Measurements from ENCODE around the gene XIRP1. TPM values are rescaled to one million over a fixed set of nuclear protein-coding genes. Genes with fewer than 3 reads are reported as not detected.
A peak's percentile ranks its signal among the peaks of the same experiment; 100 is the strongest.

The XIRP1 gene
- total and polyA plus RNA-seq, 4 donors: 0.08 to 0.81 (median 0.52) TPM

DNA sequence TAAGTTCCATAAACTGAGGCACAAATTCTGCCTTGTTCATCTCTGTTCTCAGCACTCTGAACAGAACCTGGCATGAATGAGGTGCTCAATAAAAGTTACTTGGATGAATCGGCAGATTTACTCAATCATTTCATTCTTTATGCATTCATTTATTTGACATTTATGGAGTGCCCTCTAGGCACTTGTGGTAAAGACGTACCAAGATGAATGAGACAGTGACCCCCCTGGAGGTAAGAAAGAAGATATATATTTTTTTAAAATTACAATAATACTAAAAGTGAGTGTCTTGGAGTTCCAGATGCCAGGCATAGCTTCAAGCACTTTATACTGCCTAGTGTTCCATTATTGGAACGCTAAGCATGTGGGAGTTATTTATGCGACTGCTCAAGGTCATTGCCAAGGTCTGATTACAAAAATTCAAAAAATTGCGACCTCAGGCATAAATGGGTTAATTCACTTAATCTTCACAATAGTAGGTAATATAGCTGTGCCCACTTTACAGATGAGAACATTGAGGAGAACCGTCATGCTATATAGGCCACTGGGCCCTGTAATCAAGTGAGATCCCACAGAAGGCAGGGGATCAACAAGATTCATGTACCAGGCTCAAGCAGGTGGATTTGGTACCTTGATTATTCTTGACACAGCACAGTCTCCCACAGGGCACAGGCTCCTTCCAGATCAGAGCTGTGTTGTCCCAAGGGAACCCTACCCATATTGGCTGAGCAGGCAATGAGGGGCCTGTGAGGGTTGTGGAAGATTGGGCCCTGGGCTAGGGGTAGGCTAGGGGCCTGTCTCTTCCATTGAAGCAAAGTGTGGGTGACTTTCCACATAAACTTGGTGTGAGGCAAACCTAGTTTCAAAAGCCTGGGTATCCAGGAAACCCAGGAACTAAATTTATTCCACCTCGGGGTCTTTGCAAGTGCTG is 10.7 kb downstream of the XIRP1 start:
- H3K9ac ChIP-seq (ENCODE audit: insufficient read depth in 1 of 2, low read length in 2 of 2): no peak overlapping the region
- TF ChIP-seq, protein P1, sequence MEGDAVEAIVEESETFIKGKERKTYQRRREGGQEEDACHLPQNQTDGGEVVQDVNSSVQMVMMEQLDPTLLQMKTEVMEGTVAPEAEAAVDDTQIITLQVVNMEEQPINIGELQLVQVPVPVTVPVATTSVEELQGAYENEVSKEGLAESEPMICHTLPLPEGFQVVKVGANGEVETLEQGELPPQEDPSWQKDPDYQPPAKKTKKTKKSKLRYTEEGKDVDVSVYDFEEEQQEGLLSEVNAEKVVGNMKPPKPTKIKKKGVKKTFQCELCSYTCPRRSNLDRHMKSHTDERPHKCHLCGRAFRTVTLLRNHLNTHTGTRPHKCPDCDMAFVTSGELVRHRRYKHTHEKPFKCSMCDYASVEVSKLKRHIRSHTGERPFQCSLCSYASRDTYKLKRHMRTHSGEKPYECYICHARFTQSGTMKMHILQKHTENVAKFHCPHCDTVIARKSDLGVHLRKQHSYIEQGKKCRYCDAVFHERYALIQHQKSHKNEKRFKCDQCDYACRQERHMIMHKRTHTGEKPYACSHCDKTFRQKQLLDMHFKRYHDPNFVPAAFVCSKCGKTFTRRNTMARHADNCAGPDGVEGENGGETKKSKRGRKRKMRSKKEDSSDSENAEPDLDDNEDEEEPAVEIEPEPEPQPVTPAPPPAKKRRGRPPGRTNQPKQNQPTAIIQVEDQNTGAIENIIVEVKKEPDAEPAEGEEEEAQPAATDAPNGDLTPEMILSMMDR (IDR thresholded peaks at IDR 0.05; ENCODE audit: control extremely low read depth, extremely low read depth): no peak
- H3K4me1 ChIP-seq (ENCODE audit: control insufficient read depth in 5 of 5, insufficient read depth in 5 of 5, low read length in 5 of 5): peaks cover 14 to 43% (median 21%) of the 10 kb centered on the region in 5 donors
- no peaks in the 10 kb centered on the region for H3K36me3 ChIP-seq (ENCODE audit: control insufficient read depth in 4 of 4, insufficient read depth in 4 of 4, low read length in 4 of 4)
- no peaks in the 10 kb centered on the region for H3K9me3 ChIP-seq (ENCODE audit: control insufficient read depth in 4 of 4, insufficient read depth in 3 of 4, low read length in 3 of 4)
- DNase-seq: peak in 1 of 3 donors; percentile 8
- ATAC-seq (ENCODE audit: insufficient read depth, low FRiP score): no peak
- H3K27me3 ChIP-seq (ENCODE audit: control insufficient read depth in 3 of 3, insufficient read depth in 3 of 3, low read length in 2 of 3): no peaks in the 10 kb centered on the region
- H3K27ac ChIP-seq (ENCODE audit: low read depth in 1 of 2, low read length in 1 of 2): peak overlapping the region; percentile 25 to 89
- 70 to 79% methylated on average over 7 of the region's 7 CpGs for WGBS, 2 donors
- H3K4me3 ChIP-seq: no peak overlapping the region

DNA sequence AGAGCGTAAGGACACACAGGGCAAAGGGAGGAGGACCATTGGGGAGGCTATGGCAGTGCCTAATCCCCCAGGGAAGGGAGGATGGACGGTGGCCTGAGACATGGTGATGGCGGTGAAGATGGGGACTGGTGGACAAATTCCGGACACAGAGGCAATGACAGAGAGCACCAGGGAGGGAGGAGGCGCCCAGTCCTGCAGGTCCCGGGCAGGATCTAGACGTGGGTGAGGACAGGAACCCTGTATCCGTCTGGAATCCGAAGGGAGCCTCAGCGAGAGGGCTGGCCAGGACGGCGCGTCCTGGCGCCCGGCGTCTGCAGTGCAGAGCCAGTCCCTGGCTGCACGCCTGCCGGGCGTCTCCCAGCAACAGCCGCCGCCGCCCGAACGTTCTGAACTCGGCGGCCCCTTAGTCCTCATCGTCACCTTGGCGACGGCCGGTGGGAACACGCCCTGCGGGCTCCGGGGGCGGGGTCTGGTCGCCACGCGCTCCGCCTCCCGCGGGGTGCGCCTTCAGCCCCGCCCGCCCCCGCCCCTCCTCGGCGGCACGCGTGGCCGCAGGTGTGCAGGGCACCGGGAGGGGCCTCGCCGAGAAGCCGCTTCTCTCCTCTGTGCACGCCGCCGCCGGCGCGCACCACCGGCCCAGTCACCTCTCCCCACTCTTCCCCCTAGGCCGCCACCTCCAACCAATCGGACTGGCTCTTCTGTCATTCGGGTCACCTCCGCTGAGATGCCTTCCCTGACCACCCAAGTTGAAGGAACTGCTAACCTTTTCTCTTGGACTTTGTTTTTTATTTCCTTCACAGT is 11.6 kb downstream of the XIRP1 start:
- H3K27ac ChIP-seq (ENCODE audit: low read depth in 1 of 2, low read length in 1 of 2): peak overlapping the region; percentile 75 to 95
- H3K9ac ChIP-seq (ENCODE audit: insufficient read depth in 1 of 2, low read length in 2 of 2): no peak overlapping the region
- no peaks in the 10 kb centered on the region for H3K36me3 ChIP-seq (ENCODE audit: control insufficient read depth in 4 of 4, insufficient read depth in 4 of 4, low read length in 4 of 4)
- no peak overlapping the region for H3K4me3 ChIP-seq
- DNase-seq: peak; percentile 87 to 92 (median 91)
- peak; percentile 86 for ATAC-seq (ENCODE audit: insufficient read depth, low FRiP score)
- H3K27me3 ChIP-seq (ENCODE audit: control insufficient read depth in 3 of 3, insufficient read depth in 3 of 3, low read length in 2 of 3): no peaks in the 10 kb centered on the region
- H3K4me1 ChIP-seq (ENCODE audit: control insufficient read depth in 5 of 5, insufficient read depth in 5 of 5, low read length in 5 of 5): peaks cover 14 to 43% (median 21%) of the 10 kb centered on the region in 5 donors
- TF ChIP-seq, protein P1 (IDR thresholded peaks at IDR 0.05; ENCODE audit: control extremely low read depth, extremely low read depth): no peak
- 2 to 5% methylated on average over 25 to 64 of the region's 64 CpGs for WGBS, 2 donors
- no peaks in the 10 kb centered on the region for H3K9me3 ChIP-seq (ENCODE audit: control insufficient read depth in 4 of 4, insufficient read depth in 3 of 4, low read length in 3 of 4)

DNA sequence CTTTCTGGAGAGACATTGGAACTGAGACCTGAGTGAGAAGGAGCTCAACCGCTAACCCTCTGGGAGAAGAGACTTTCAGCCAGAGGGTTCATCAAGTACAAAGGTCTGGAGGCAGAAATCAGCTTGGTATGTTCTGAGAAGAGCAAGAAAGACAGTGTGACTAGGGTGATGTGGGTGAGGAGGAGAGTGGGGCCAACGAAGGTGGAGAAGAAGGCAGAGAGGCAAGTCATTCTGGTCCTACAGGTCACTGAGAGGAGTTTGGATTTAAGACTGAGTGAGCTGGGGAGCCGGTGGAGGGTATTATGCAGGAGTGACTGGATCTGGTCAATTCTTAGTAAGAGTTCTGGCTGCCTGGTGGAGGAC is 12.2 kb downstream of the XIRP1 start:
- 51 to 56% methylated on average over 3 of the region's 3 CpGs for WGBS, 2 donors
- peak overlapping the region; percentile 75 to 95 for H3K27ac ChIP-seq (ENCODE audit: low read depth in 1 of 2, low read length in 1 of 2)
- no peaks in the 10 kb centered on the region for H3K9me3 ChIP-seq (ENCODE audit: control insufficient read depth in 4 of 4, insufficient read depth in 3 of 4, low read length in 3 of 4)
- TF ChIP-seq, protein P1 (IDR thresholded peaks at IDR 0.05; ENCODE audit: control extremely low read depth, extremely low read depth): no peak
- H3K27me3 ChIP-seq (ENCODE audit: control insufficient read depth in 3 of 3, insufficient read depth in 3 of 3, low read length in 2 of 3): no peaks in the 10 kb centered on the region
- H3K4me3 ChIP-seq: no peak overlapping the region
- ATAC-seq (ENCODE audit: insufficient read depth, low FRiP score): no peak
- DNase-seq: no peak
- H3K4me1 ChIP-seq (ENCODE audit: control insufficient read depth in 5 of 5, insufficient read depth in 5 of 5, low read length in 5 of 5): peaks cover 14 to 43% (median 21%) of the 10 kb centered on the region in 5 donors
- H3K36me3 ChIP-seq (ENCODE audit: control insufficient read depth in 4 of 4, insufficient read depth in 4 of 4, low read length in 4 of 4): no peaks in the 10 kb centered on the region
- no peak overlapping the region for H3K9ac ChIP-seq (ENCODE audit: insufficient read depth in 1 of 2, low read length in 2 of 2)
